ENCODE data around the gene C20orf204.

Gene C20orf204

GRCh38 chr20:64056889-64057627 is 21.1 kb downstream of the C20orf204 start:
- no peak for DNase-seq

- peak; percentile 32 for DNase-seq
Observed at GRCh38 chr20:64057628-64058498, 21.9 kb downstream of the C20orf204 start.

- no peak for DNase-seq
Observed at GRCh38 chr20:64058536-64058935, 22.6 kb downstream of the C20orf204 start.

GRCh38 chr20:64062276-64062595 is 26.3 kb downstream of the C20orf204 start:
- no peak for DNase-seq

- peak; percentile 83 for DNase-seq
Observed at GRCh38 chr20:64062596-64063388, 26.8 kb downstream of the C20orf204 start, which contains the start of gene TCEA2. TCEA2 (plus strand) TSS chr20:64063198; CDS start chr20:64063313, 115 bp downstream.

GRCh38 chr20:64063389-64064144 is 27.6 kb downstream of the C20orf204 start:
- DNase-seq = no peak

GRCh38 chr20:64064145-64064698 is 28.2 kb downstream of the C20orf204 start:
- DNase-seq = no peak

- no peak for DNase-seq
Observed at GRCh38 chr20:64065062-64065973, 29.3 kb downstream of the C20orf204 start.

GRCh38 chr20:64065974-64066343 is 30.0 kb downstream of the C20orf204 start:
- DNase-seq = no peak

GRCh38 chr20:64067005-64067632 is 31.1 kb downstream of the C20orf204 start:
- DNase-seq = no peak

GRCh38 chr20:64067733-64068307 is 31.8 kb downstream of the C20orf204 start:
- no peak for DNase-seq

GRCh38 chr20:64068386-64069208 is 32.6 kb downstream of the C20orf204 start:
- no peak for DNase-seq

- no peak for DNase-seq
Observed at GRCh38 chr20:64069209-64069613, 33.2 kb downstream of the C20orf204 start.

GRCh38 chr20:64069614-64070243 is 33.7 kb downstream of the C20orf204 start:
- DNase-seq = no peak

- no peak for DNase-seq
Observed at GRCh38 chr20:64070244-64070993, 34.4 kb downstream of the C20orf204 start.

- DNase-seq = no peak
Observed at GRCh38 chr20:64071341-64072332, 35.7 kb downstream of the C20orf204 start.
